DND-41 (cell line): Measurements from ENCODE around the gene NAXD.

Experiments
- ATAC-seq: fragments of 200-7000 bp; cut with Tn5 transposase; 3 replicates; pipeline ENCODE4 v1.9.1; 2021; ENCODE audit warnings: low read depth; ENCODE audit not compliant: insufficient read depth
- DNase-seq: peaks from one replicate; pipeline ENCODE4 v3.0.0-alpha.2; 2020
- H2AFZ ChIP-seq: 2 replicates; pipeline ENCODE4 v1.6.0; 2012; ENCODE audit warnings: low read depth, low read length
- H3K27ac ChIP-seq: 2 replicates; pipeline ENCODE4 v1.5.1; 2012; ENCODE audit warnings: low read length, inconsistent platforms
- H3K27me3 ChIP-seq: fragments of 200-600 bp; sonication (generic); 2 replicates; pipeline ENCODE4 v1.6.0; 2012; ENCODE audit warnings: low read length, mild to moderate bottlenecking, inconsistent platforms; ENCODE audit not compliant: insufficient read depth, poor library complexity
- H3K36me3 ChIP-seq: 2 replicates; pipeline ENCODE4 v1.5.1; 2012; ENCODE audit warnings: low read length, inconsistent platforms; ENCODE audit not compliant: insufficient read depth
- H3K4me1 ChIP-seq: 2 replicates; pipeline ENCODE4 v1.5.1; 2012; ENCODE audit warnings: mild to moderate bottlenecking, low read length; ENCODE audit not compliant: insufficient read depth
- H3K4me2 ChIP-seq: 2 replicates; pipeline ENCODE4 v1.6.0; 2012; ENCODE audit warnings: mild to moderate bottlenecking, moderate library complexity, low read length, inconsistent platforms; ENCODE audit not compliant: insufficient read depth
- H3K4me3 ChIP-seq, 2 experiments: fragments of 200-600 bp in 1 of 2; shearing (Covaris generic) in 1 of 2; 2 replicates each; pipeline ENCODE4 v1.5.1; 2012 to 2016; ENCODE audit warnings: inconsistent platforms in 2 of 2, low read length in 2 of 2, mild to moderate bottlenecking in 2 of 2, low read depth in 1 of 2, moderate library complexity in 1 of 2
- H3K79me2 ChIP-seq: 2 replicates; pipeline ENCODE4 v1.6.0; 2012; ENCODE audit warnings: low read length, inconsistent platforms; ENCODE audit not compliant: insufficient read depth
- H3K9ac ChIP-seq: 2 replicates; pipeline ENCODE4 v1.6.0; 2012; ENCODE audit warnings: low read depth, mild to moderate bottlenecking, inconsistent platforms, low read length, moderate library complexity
- H3K9me3 ChIP-seq: 2 replicates; pipeline ENCODE4 v1.5.1; 2012; ENCODE audit warnings: low read length, moderate library complexity, mild to moderate bottlenecking, inconsistent platforms; ENCODE audit not compliant: insufficient read depth, severe bottlenecking
- H4K20me1 ChIP-seq: 2 replicates; pipeline ENCODE4 v1.6.0; 2012; ENCODE audit warnings: low read length; ENCODE audit not compliant: insufficient read depth
- EZH2 ChIP-seq: IDR thresholded peaks from 3 replicates; pipeline ENCODE4 v1.6.1; 2012; ENCODE audit warnings: borderline replicate concordance, low read depth, mild to moderate bottlenecking, moderate library complexity, low read length, inconsistent platforms; ENCODE audit not compliant: severe bottlenecking
- TF ChIP-seq, protein P1 (sequence below): IDR thresholded peaks from 2 replicates; pipeline ENCODE4 v1.5.1; 2012; ENCODE audit warnings: borderline replicate concordance, low read length, moderate library complexity, mild to moderate bottlenecking; ENCODE audit not compliant: poor library complexity, severe bottlenecking; ENCODE audit errors: extremely low read depth

NAXD gene

DNA sequence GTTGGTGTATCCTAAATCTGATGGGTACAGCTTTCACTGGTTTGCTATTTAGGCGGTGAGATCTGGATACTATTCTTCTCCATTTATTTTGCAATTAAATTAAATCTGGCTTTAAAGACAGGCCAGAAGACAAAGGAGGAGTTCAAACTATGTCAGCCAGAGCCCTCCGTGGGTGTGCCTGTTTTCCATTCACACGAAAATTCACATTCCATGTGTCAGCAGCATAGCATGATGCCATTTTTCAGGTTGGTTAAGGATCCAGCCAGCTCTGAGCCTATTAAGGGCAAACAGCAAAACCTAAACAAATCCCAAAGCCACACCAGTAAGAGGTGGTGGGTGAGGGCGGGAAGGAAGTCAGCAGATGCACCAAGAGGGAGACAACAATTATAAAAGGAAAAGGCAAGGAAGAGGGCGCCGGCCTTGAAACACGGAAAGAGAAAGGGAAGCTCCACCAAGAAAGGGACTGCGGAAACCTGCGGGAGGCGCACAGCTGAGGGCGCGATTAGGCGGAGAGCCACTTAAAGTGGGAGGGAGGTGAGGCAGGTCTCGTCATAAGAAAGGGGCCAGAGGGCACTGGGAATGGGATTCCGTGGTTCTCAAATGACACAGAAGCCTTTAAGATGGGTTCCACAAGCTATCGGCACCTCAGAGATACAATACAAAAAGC is 47.6 kb downstream of the NAXD start:
- Histone ChIP-seq H2AFZ (no peak overlapping the region), H3K9ac (no peak overlapping the region), H4K20me1 (no peaks in the 10 kb centered on the region), H3K36me3 (peaks cover 69% of the 10 kb centered on the region), H3K9me3 (peaks cover 13% of the 10 kb centered on the region), H3K4me2 (no peak overlapping the region), H3K4me1 (no peaks in the 10 kb centered on the region), H3K27ac (no peak overlapping the region), H3K27me3 (no peaks in the 10 kb centered on the region), H3K79me2 (no peaks in the 10 kb centered on the region), H3K4me3 (no peak overlapping the region)
- ATAC-seq = no peak
- TF ChIP-seq, protein P1, sequence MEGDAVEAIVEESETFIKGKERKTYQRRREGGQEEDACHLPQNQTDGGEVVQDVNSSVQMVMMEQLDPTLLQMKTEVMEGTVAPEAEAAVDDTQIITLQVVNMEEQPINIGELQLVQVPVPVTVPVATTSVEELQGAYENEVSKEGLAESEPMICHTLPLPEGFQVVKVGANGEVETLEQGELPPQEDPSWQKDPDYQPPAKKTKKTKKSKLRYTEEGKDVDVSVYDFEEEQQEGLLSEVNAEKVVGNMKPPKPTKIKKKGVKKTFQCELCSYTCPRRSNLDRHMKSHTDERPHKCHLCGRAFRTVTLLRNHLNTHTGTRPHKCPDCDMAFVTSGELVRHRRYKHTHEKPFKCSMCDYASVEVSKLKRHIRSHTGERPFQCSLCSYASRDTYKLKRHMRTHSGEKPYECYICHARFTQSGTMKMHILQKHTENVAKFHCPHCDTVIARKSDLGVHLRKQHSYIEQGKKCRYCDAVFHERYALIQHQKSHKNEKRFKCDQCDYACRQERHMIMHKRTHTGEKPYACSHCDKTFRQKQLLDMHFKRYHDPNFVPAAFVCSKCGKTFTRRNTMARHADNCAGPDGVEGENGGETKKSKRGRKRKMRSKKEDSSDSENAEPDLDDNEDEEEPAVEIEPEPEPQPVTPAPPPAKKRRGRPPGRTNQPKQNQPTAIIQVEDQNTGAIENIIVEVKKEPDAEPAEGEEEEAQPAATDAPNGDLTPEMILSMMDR = no peak
- no peak for TF ChIP-seq EZH2
- DNase-seq = no peak

DNA sequence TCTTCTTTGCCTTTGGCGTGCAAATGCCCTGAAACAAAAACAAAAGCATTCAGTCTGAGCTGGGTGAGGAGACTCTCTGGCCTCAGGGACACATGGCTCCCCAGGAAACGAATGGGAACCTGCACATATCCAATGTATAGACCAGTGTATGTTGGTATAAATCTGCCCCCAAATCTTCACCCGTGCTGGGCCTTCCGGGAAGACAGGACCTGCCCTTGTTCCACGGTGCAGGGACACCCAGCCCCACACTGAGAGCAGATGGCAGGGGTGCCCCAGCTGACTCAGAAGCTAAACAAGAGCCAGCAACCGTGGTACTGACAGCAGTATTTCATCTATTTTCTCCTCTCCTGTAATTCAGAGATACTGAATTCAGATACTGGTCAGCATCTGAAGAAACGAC is 48.1 kb downstream of the NAXD start:
- DNase-seq = no peak

DNA sequence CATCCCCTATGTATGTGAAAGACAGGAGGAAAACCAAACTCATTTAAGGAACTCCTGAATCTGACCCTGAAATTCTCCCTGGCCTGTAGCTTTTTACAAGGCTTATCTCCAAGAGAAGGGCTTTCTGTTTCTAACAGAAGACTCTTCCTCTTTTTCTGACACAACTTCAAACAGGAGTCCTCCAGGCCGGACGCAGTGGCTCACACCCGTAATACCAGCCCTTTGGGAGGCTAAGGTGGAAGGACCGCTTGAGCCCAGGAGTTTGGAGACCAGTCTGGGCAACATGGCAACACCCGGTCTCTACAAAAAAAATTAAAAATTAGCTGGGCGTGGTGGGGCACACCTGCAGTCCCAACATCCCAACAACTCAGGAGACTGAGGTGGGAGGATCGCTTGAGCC is 48.7 kb downstream of the NAXD start:
- H2AFZ ChIP-seq = no peak overlapping the region
- H3K4me2 ChIP-seq = no peak overlapping the region
- H3K9ac ChIP-seq = no peak overlapping the region
- H4K20me1 ChIP-seq = no peaks in the 10 kb centered on the region
- peaks cover 13% of the 10 kb centered on the region for H3K9me3 ChIP-seq
- DNase-seq (no peak), ATAC-seq (no peak)
- no peak overlapping the region for H3K27ac ChIP-seq
- TF ChIP-seq, protein P1 = no peak
- TF ChIP-seq EZH2 = no peak
- no peaks in the 10 kb centered on the region for H3K27me3 ChIP-seq
- peaks cover 79% of the 10 kb centered on the region for H3K36me3 ChIP-seq
- no peaks in the 10 kb centered on the region for H3K4me1 ChIP-seq
- no peaks in the 10 kb centered on the region for H3K79me2 ChIP-seq
- no peak overlapping the region for H3K4me3 ChIP-seq

More for the DNA sequence above, 48.1 kb downstream of the NAXD start:
- peaks cover 73% of the 10 kb centered on the region for H3K36me3 ChIP-seq
- no peak overlapping the region for H3K4me3 ChIP-seq
- H3K9me3 ChIP-seq = peaks cover 13% of the 10 kb centered on the region
- H3K4me2 ChIP-seq = no peak overlapping the region
- H3K4me1 ChIP-seq = no peaks in the 10 kb centered on the region
- no peaks in the 10 kb centered on the region for H3K79me2 ChIP-seq
- TF ChIP-seq, protein P1 = no peak
- no peak for TF ChIP-seq EZH2
- H3K9ac ChIP-seq = no peak overlapping the region
- no peak for ATAC-seq
- no peaks in the 10 kb centered on the region for H3K27me3 ChIP-seq
- H3K27ac ChIP-seq = no peak overlapping the region
- no peaks in the 10 kb centered on the region for H4K20me1 ChIP-seq
- H2AFZ ChIP-seq = no peak overlapping the region
